CD1c-positive myeloid dendritic cell (primary cell): ENCODE measurements around the gene CAAP1.

Source experiments
- DNase-seq: peaks from one replicate; pipeline ENCODE4 v3.0.0-alpha.2; 2016; ENCODE audit errors: extremely low spot score

The CAAP1 gene

DNA sequence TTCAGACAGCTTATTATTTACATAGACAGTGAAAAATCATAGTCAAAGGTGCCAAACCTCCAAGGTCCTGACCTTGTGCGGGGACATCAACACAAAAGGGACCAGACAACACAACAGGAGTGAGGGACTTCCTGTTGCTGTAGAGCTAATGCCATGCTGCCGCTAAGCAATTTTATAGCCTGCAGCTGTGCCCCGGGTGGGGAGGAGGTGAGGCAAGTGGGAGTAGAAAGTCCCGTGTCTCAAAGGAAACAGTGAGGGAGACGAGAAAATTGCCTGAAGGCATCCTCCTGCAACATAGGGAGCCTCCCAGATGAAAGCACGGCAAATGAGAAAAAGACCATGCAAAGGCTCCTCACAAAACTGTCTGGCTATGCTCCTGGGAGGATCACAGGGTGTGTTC lies 58.8 kb downstream of the CAAP1 start:
- DNase-seq, result no peak

DNA sequence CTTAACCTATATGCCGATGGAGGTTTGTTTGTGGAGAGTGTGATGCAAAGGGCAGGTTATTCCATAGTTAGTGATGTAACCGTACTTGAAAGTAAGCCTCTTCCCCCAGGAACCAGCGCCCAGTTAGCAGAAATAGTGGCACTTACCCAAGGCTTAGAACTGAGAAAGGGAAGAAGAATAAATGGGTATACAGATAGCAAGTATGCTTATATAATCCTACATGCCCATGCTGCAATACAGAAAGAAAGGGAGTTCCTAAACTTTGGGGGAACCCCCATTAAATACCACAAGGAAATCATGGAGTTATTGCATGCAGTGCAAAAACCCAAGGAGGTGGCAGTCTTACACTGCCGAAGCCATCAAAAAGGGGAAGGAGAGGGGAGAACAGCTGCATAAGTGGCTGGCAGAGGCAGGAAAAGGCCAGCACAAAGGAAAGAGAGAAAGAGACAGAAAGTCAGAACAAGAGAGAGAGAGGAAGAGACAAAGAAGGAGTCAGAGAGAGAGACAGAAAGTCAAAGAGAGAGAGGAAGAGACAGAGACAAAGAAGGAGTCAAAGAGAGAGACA lies 64.1 kb downstream of the CAAP1 start:
- DNase-seq, result peak; percentile 10

DNA sequence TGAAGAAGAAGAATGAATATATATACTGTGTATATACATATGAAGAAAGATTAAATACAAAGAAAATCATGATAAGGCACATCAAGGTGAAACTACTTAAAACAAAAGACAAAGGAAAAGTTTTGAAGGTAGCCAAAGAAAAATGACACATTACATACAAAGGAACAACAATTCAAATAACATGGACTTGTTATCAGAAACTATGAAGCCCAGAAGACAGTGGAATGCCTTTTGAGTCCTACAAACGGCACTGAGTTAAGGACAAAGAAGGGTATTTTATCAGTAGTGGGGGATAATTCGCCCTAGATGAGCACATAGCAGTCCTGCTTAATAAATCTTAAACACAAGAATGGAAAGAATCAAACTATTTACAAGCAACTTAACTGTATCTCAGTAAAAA lies 77.8 kb downstream of the CAAP1 start:
- no peak for DNase-seq

DNA sequence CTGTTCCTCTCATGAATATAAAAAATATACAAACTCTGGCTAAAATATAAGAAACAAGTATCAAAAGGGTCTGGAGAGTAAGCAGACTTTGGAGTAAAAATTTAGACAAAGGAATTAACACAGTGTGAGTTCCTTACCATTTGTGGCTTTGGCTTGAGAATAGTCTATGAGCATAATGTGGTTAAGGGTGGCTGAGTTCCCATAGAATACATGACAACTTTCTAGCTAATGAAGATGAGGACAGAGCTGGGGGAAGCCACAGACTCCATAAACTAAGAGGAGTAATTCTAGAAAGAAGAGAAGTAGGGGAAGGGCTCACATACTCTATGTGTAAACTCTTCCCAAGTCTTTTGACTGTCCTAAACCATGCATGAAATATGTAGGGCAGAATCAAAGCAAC lies 79.4 kb downstream of the CAAP1 start:
- DNase-seq, result no peak

DNA sequence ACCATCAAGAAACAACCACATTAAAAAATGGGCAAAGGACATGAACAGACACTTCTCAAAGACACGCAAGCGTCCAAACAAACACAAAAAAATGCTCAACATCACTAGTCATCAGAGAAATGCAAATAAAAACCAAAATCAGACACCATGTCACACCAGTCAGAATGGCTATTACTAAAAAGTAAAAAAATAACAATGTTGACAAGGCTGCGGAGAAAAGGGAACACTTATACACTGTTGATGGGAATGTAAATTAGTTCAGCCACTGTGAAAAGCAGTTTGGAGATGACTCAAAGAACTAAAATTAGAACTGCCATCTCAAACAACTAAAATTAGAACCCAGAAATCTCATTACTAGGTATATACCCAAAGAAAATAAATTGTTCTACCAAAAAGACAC lies 80.4 kb downstream of the CAAP1 start:
- DNase-seq, result no peak

DNA sequence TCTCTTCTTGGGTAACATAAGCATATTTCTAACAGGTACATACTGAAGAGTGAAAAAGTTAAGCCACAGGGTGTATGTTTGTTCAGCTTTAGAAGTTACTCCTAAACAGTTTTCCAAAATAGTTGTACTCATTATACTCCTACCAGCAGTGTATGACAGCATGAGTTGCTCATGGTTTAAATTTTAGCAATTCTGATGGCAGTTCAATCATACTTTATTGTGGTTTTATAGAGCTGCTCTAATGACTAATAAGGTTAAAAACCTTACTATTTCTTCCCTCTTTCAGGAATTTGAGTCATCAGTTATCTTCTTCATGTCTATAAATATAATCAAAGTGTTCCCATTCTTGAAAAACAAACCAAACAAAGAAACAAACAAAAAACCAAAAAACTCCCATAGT lies 81.5 kb downstream of the CAAP1 start:
- DNase-seq, result no peak

DNA sequence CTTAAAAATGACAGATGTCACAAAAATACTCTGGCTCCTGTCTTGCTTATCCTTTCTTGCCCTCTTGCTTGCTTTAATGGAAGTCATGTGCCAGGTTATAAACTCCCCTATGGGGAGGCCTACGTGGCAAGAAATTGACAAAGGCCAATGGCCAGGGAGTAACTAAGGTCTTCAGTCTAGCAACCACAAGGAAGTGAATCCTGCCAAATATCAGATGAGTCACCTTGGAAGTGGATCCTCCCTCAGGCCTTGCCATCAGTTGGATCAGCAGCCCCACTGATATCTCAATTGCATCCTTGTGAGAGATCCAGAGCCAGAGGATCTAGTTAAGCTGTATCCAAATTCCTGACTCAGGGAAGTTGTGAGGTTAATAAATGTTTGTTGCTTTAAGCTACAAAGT lies 82.8 kb downstream of the CAAP1 start:
- DNase-seq, result no peak

DNA sequence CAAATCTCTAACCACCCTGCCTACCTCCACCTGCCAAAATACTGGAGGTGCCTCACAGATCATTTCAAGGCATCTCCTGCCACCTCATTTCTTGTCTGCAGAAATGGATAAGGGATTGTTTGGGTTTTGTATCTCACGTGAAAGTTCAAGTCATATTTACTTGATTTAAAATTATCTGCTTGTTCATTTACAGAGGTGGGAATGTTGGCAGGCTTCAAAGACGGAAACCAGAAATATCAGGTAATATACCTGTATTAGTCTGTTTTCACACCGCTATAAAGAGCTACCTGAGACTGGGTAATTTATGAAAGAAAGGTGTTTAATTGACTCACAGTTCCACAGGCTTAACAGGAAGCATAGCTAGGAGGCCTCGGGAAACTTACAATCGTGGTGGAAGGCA lies 85.4 kb downstream of the CAAP1 start:
- DNase-seq, result no peak

DNA sequence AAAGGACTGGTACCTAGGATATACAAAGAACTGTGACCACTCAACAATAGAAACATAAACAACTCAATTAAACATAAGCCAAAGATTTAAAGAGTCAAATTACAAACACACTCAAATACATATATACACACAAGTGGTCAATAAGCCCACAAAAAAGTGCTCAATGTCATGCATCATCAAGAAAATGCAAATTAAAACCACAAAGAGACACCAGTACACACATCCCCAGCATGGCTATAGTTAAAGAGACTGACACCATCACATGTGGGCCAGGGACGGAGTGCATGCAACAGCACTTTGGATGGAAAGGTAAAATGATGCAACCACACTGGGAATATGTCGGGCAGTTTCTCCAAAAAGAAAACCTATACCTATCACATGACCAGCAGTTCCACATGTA lies 89.7 kb downstream of the CAAP1 start:
- DNase-seq, result no peak

DNA sequence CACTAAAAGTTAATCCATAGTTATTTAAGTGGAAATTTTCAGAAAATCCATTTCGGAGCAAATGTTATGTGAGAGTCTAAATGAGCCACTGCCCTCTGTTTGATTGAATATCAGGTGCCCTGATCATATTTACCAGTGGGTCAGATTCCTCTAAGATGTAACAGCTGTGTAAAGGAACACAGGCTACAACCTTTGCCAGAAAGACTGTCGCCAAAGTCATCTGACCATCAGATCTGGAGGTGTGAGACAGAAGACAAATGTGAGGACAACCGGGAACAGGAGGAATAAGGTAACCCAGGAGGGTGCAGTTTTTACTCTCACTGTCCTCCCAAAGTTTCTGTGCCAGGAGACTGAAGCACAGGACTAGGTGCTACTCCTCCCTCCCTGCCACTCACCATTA lies 90.8 kb downstream of the CAAP1 start:
- no peak for DNase-seq

DNA sequence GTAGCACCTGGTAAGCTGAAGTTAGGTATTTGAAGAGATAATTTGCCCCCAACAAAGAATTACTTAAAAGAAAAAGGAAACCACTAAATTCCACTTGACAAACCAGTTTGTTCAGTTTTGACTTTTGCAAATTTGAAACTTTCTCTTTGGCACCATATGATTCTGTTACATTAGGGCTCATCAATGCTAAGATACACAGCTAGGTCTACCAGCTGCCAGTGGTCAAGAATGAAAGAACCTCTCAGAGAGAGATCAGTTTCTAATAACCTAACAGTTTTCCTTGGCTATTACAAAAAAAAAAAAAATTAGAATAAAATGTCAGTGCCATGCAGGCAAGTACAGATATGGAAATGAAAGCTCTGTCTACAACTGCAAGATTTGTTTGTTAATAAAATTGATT lies 92.3 kb downstream of the CAAP1 start:
- DNase-seq, result no peak

DNA sequence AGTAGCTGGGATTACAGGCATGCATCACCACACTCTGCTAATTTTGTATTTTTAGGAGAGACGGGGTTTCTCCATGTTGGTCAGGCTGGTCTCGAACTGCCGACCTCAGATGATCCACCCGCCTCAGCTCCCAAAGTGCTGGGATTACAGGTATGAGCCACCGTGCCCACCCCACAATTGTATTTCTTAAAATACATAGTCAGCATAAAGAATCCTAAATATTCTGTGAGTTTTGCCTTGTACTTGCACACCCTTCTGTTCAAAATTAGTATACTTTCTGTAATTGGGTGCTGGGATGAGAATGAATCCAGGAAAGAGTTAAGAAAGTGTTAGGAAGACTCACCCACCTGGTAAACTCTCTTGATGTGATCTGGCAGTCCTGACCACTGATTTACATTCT lies 101.3 kb downstream of the CAAP1 start:
- DNase-seq, result no peak
